ENCODE measurements around the gene PPM1G.

- TF ChIP-seq EZH2 (IDR thresholded peaks at IDR 0.05; ENCODE audit: insufficient read depth, poor library complexity, severe bottlenecking) (no peak), EZH2phosphoT487 (IDR thresholded peaks at IDR 0.05; ENCODE audit: insufficient read depth, low read depth) (no peak)
These were observed 19.7 kb upstream of the PPM1G start for GRCh38 chr2:27428978-27429541.
